Adrenal gland (tissue), 12 donors: ENCODE measurements around the gene AZU1. TPM values are rescaled to one million over a fixed set of nuclear protein-coding genes. Genes with fewer than 3 reads are reported as not detected.

Experiments
- DNase-seq, 7 donors: peaks; one replicate each; pipeline ENCODE4 v3.0.0-alpha.2; 2019 to 2020
- H3K27ac ChIP-seq, 5 donors: fragments of 200-600 bp; sonication (generic) in 4 of 5; 1 replicate in 3 of 5; 2 replicates in 2 of 5; pipeline versions ENCODE4 v1.5.1 to v1.8.0; 2016 to 2020; ENCODE audit warnings: mild to moderate bottlenecking in 1 of 5
- H3K27me3 ChIP-seq: fragments of 200-600 bp; 2 replicates; pipeline ENCODE4 v1.8.0; 2021
- H3K36me3 ChIP-seq, 2 donors: fragments of 200-600 bp; replicated peaks in 1 of 2; 1 replicate in 1 of 2; 2 replicates in 1 of 2; pipeline versions ENCODE4 v1.5.1 to v1.8.0; 2018 to 2022
- H3K4me1 ChIP-seq, 2 donors: fragments of 200-600 bp; replicated peaks in 1 of 2; 1 replicate in 1 of 2; 2 replicates in 1 of 2; pipeline versions ENCODE4 v1.5.1 to v1.8.0; 2018 to 2021
- H3K4me3 ChIP-seq, 4 donors: fragments of 200-600 bp; sonication (generic) in 3 of 4; one replicate each; pipeline ENCODE4 v1.5.1; 2016 to 2018
- H3K9me3 ChIP-seq, 3 donors: fragments of 200-600 bp; sonication (generic) in 1 of 3; replicated peaks in 1 of 3; 1 replicate in 2 of 3; 2 replicates in 1 of 3; pipeline versions ENCODE4 v1.5.1 to v1.8.0; 2016 to 2021
- CTCF ChIP-seq, 6 experiments: fragments of 450-650 bp in 4 of 6; fragments of 200-600 bp in 2 of 6; sonication (generic) in 1 of 6; IDR thresholded peaks; 1 replicate in 5 of 6; 2 replicates in 1 of 6; pipeline versions ENCODE4 v1.5.1 to v1.8.0; 2016 to 2021; ENCODE audit warnings: antibody characterized with exemption in 6 of 6, mild to moderate bottlenecking in 2 of 6, moderate library complexity in 1 of 6
- POLR2A ChIP-seq, 2 donors: fragments of 450-650 bp; IDR thresholded peaks; one replicate each; pipeline ENCODE4 v1.6.1; 2017; ENCODE audit warnings: antibody characterized with exemption in 2 of 2, mild to moderate bottlenecking in 2 of 2, moderate library complexity in 1 of 2
- WGBS, 4 donors: extraction: QIAGEN DNeasy Blood & Tissue Kit in 2 of 4; methylation state at CpG; one replicate each; pipeline versions ENCODE4 v1.1.5 to v1.1.7; 2013 to 2017; 5-methylcytosine and 5-hydroxymethylcytosine counted together
- intact Hi-C, 2 donors: fragments of 100-400 bp; cut with DNase I; formaldehyde crosslinking; loops; one replicate each; pipeline versions ENCODE4 v1.14.1 to v1.15.0; 2022 to 2023
- polyA plus RNA-seq, 3 donors: library from polyadenylated mRNA; stranded (reverse); fragments of 200-250 nt in 2 of 3; fragments of 350-450 nt in 1 of 3; fragmentation: Illumina TruSeq in 1 of 3; extraction: RNeasy Lipid Tissue Mini Kit (QIAGEN cat#74804) in 1 of 3; gene quantifications; one replicate each; pipeline ENCODE4 v1.2.3, GENCODE V29; 2013 to 2014
- total RNA-seq, 9 donors: library from RNA; depleted of rRNA in 4 of 9; stranded (reverse); fragments of >200 nt in 4 of 9; fragments of 120-200 nt in 1 of 9; fragmentation: NEBNext Ultra II Directional in 1 of 9; extraction: Animal tissue kit (Norgen Biotek cat#: 25700) in 1 of 9; gene quantifications; one replicate each; pipeline versions ENCODE4 v1.1.0 to v1.2.4, GENCODE V29; 2013 to 2023
- donor health status: healthy with polysubstance abuse.
- donor health status: Bipolar disorder and iron deficiency.
- donor health status: DM: yes; HTN: yes; CAD: no.
- donor health status: DM: no; HTN: no; CAD: no.
- donor health status: DM: no; HTN: no; CAD: no.
- donor health status: DM: yes; HTN: yes; CAD: no.

Gene AZU1
- total and polyA plus RNA-seq, 12 donors: 0.11 to 1.1 (median 0.30) TPM; not detected in 5

GRCh38 chr19:871446-872265, 44.0 kb downstream of the AZU1 start:
- intact Hi-C loops: no loop called here
- no peak overlapping the region for H3K4me3 ChIP-seq
- no peaks in the 10 kb centered on the region for H3K27me3 ChIP-seq
- TF ChIP-seq CTCF (IDR thresholded peaks at IDR 0.05) (no peak), POLR2A (IDR thresholded peaks at IDR 0.05) (no peak)
- peak overlapping the region in 3 of 5 donors; percentile 10 to 71 (median 38) for H3K27ac ChIP-seq
- DNase-seq: peak in 2 of 7 donors; percentile 54 to 64
- no peaks in the 10 kb centered on the region for H3K9me3 ChIP-seq
- WGBS, 4 donors: 63 to 95% (median 86%) methylated on average over 7 to 22 of the region's 33 CpGs
- H3K4me1 ChIP-seq: peaks cover 12 to 18% of the 10 kb centered on the region in 2 donors
- peaks cover 0 to 36% of the 10 kb centered on the region in 2 donors for H3K36me3 ChIP-seq

- Histone ChIP-seq H3K36me3 (peaks cover 0 to 40% of the 10 kb centered on the region in 2 donors), H3K27ac (peak overlapping the region in 3 of 5 donors; percentile 10 to 71 (median 38)), H3K4me1 (peaks cover 12 to 18% of the 10 kb centered on the region in 2 donors), H3K4me3 (no peak overlapping the region), H3K27me3 (no peaks in the 10 kb centered on the region), H3K9me3 (no peaks in the 10 kb centered on the region)
- intact Hi-C loops: no loop called here
- DNase-seq: peak in 5 of 7 donors; percentile 74 to 84 (median 75)
- TF ChIP-seq CTCF (IDR thresholded peaks at IDR 0.05) (no peak), POLR2A (IDR thresholded peaks at IDR 0.05) (no peak)
- WGBS, 4 donors: 45 to 63% (median 56%) methylated on average over 18 to 27 of the region's 27 CpGs
These were observed 44.8 kb downstream of the AZU1 start for GRCh38 chr19:872266-872951.

- peak in 3 of 7 donors; percentile 50 to 72 (median 54) for DNase-seq
- WGBS, 4 donors: 72 to 100% (median 81%) methylated on average over 4 to 12 of the region's 13 CpGs
- Histone ChIP-seq H3K36me3 (peaks cover 0 to 36% of the 10 kb centered on the region in 2 donors), H3K27me3 (no peaks in the 10 kb centered on the region), H3K9me3 (no peaks in the 10 kb centered on the region), H3K4me1 (peaks cover 12 to 18% of the 10 kb centered on the region in 2 donors), H3K4me3 (no peak overlapping the region), H3K27ac (no peak overlapping the region)
- no peak for TF ChIP-seq POLR2A (IDR thresholded peaks at IDR 0.05)
- no peak for TF ChIP-seq CTCF (IDR thresholded peaks at IDR 0.05)
- intact Hi-C loops: no loop called here
These were observed 45.4 kb downstream of the AZU1 start for GRCh38 chr19:873084-873483.

GRCh38 chr19:873561-874041, 46.0 kb downstream of the AZU1 start:
- TF ChIP-seq POLR2A (IDR thresholded peaks at IDR 0.05) (no peak), CTCF (IDR thresholded peaks at IDR 0.05) (no peak)
- no peak overlapping the region for H3K27ac ChIP-seq
- no peaks in the 10 kb centered on the region for H3K27me3 ChIP-seq
- H3K4me3 ChIP-seq: no peak overlapping the region
- intact Hi-C loops: no loop called here
- peaks cover 12 to 18% of the 10 kb centered on the region in 2 donors for H3K4me1 ChIP-seq
- H3K36me3 ChIP-seq: peaks cover 0 to 30% of the 10 kb centered on the region in 2 donors
- DNase-seq: no peak
- WGBS, 4 donors: 92 to 98% (median 94%) methylated on average over 7 to 22 of the region's 22 CpGs
- H3K9me3 ChIP-seq: no peaks in the 10 kb centered on the region
